ENCODE results near the gene CMKLR1.

DNA sequence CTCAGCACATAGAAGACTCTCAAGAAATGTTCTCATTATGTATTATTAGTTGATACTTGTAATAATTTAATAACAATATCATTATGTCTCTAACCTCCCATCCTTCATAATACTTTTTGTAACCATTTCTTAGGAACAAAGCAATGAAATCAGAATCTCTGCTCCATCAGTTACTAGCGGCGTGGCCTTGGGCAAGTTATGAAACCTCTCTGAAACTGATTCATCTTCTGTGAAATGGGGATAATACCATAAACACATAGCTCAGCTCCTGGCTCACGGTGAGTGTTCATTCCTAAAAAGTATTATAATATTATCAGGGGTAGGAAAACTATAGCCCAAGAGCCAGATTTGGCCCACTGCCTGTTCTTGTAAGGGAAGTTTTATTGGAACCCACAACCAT is 11.4 kb upstream of the CMKLR1 start:
- TF ChIP-seq, protein P1, sequence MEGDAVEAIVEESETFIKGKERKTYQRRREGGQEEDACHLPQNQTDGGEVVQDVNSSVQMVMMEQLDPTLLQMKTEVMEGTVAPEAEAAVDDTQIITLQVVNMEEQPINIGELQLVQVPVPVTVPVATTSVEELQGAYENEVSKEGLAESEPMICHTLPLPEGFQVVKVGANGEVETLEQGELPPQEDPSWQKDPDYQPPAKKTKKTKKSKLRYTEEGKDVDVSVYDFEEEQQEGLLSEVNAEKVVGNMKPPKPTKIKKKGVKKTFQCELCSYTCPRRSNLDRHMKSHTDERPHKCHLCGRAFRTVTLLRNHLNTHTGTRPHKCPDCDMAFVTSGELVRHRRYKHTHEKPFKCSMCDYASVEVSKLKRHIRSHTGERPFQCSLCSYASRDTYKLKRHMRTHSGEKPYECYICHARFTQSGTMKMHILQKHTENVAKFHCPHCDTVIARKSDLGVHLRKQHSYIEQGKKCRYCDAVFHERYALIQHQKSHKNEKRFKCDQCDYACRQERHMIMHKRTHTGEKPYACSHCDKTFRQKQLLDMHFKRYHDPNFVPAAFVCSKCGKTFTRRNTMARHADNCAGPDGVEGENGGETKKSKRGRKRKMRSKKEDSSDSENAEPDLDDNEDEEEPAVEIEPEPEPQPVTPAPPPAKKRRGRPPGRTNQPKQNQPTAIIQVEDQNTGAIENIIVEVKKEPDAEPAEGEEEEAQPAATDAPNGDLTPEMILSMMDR (IDR thresholded peaks at IDR 0.05), result no peak
- no peak for TF ChIP-seq EP300 (IDR thresholded peaks at IDR 0.05)
